ENCODE results near the gene ROS1.
"Not testable (repeated sequence)": the region's sequence is repeated elsewhere in the genome, so short reads cannot be mapped to it uniquely, and the experiment has no call there.

Gene ROS1

GRCh38 chr6:117375446-117375845, 50.3 kb downstream of the ROS1 start:
- no peak for DNase-seq

- DNase-seq: no peak
These were observed 52.4 kb downstream of the ROS1 start for GRCh38 chr6:117373211-117373813.

GRCh38 chr6:117372289-117372688, 53.5 kb downstream of the ROS1 start:
- DNase-seq: not testable (repeated sequence)

DNA sequence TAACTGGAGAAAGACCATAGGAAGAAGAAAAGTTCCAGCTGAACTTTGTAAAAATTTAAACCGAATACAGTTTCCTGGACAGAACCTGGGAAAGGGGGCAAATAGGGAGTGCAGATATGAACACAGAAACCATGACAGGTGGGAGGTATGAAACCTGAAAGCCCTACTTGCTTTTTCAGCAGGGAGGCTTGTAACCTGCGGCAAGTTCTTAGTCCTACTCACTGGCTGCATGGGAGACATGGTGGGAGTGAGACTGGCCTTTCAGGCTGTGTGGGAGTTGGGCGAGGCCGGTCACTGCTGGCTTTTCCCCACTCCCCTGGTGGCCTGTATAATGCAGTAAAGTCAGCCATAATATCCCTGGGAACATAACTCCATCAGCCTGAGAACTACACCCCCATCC, 54.2 kb downstream of the ROS1 start:
- DNase-seq: no peak

DNA sequence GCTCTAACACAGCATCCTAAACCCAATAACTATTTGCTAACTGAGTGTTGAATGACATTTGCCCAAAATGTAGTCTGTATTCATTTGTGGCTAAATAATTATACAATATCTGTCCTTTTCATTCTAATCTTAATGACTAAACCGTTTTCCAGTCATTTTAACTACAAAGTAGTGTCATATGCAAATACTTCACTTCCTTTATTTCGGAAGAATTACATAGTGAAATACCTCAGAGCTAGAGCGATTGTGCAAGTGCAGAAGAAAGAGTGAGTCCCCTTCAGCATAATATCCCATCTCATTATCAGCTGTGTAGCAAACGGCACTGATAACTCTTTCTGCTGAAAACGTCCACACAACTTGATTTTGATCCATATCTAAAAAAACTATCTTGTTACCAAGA, 66.2 kb downstream of the ROS1 start:
- DNase-seq: no peak

DNA sequence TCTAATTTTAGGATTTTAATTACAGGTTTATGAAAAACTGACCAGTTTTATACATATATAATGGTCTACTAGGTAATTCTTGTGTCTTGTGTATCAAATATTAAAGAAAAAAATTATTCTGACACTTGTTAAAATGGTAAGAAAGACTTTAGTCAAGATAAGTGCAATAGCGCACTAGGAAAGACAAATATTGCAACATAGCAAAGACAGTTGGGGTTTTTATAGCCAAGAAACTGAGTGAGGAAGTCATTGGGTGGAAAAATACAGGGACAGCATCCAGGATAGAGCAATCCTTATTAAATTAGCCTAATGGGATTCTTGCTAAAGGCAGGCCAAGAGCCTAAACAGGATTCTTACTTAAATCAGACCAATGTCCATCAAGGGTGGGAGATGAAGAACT, 71.1 kb downstream of the ROS1 start:
- DNase-seq: no peak

GRCh38 chr6:117352466-117353081, 73.2 kb downstream of the ROS1 start:
- DNase-seq: no peak

DNA sequence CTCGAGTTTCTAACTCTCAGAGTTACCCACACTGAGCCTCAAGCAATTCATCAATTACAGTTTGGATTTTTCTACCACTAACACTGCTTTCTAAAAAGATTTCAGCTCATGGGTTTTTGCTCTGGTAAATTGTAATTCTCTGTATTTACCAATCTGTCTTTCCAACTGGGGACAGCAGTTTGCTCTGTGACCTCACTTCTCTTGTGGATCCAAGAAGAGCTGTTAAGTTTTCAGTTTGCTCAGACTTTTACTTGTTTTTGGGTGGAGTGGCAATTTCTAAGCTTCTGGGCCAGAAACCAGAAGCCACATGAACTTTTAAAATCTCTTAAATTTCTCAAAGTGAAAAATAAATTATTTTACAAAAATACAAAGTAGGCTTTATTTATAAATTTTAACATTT, 74.2 kb downstream of the ROS1 start:
- no peak for DNase-seq

GRCh38 chr6:117346142-117346930, 79.4 kb downstream of the ROS1 start:
- no peak for DNase-seq

DNA sequence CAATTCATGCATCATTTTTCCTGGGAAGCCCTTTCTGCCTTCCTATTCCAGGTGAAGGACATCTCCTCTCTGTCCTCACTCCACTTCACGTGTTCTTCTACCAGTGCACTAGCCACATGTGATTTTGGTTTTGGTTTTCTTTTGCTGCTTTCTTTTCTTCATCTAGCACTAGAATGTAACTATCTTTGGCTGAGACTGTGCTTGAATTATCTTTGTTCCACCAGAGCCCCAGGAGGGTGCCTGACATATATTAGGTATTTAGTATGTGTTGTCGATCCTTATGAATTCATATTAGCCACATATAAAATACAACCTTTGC, 80.5 kb downstream of the ROS1 start:
- no peak for DNase-seq

DNA sequence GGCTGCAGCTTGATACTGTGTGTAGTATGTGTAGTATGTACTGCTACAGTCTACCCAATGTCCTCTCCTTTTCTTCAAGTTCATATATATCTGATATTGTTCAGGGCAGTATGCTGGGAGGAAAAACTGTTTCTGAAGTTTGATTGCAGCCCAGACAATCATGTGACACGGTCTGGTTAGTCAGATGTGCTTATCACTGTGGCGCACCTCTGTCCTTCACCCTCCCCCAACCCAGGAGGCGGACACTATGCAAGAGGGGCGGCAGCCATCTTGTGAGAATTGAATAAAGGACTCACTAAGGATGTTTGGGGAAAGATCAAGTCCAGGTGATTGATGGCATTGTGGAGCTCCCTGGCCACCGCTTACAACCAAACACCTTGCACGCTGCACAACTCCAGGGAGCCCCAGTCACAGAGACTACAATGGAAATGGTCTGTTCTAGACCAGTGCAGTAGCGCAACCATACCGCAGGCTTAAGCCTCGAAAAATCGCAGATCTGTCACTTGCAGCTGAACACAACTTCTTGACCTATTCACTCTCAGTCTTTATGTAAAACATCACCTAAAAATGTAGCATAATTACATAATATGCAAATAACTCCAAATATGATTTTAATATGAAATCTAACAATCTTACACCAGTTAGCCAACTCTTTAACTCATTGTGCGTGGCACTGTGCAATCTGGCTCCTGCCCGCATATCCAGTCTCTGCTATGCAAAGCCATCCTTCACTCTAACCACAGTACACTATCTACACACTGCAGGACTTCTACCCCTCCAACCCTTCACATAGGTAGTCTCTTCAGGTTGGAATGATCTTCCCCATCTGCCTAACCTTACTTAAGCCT, 81.1 kb downstream of the ROS1 start:
- no peak for DNase-seq

DNA sequence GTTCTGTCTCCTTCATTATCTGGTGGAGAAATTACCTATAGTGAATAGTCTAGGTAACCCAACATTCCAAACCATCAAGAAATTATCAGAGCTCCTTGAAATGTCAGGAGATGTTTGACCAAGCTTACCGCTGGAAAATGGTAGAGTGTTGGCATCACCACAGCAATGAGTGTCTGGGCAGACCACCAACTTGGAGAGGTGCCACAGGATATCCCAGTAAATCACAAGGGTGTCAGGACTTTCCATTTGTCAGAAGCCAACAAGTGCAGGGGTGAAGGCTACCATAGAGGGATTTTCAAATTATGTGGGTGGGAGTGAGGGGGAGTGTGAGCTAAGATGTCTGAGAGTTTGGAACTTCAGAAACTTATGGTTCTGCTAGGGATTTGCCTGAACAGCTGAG, 87.2 kb downstream of the ROS1 start:
- DNase-seq: no peak

GRCh38 chr6:117329926-117330325, 95.8 kb downstream of the ROS1 start:
- no peak for DNase-seq

- no peak for DNase-seq
These were observed 97.2 kb downstream of the ROS1 start for GRCh38 chr6:117328500-117328899.

DNA sequence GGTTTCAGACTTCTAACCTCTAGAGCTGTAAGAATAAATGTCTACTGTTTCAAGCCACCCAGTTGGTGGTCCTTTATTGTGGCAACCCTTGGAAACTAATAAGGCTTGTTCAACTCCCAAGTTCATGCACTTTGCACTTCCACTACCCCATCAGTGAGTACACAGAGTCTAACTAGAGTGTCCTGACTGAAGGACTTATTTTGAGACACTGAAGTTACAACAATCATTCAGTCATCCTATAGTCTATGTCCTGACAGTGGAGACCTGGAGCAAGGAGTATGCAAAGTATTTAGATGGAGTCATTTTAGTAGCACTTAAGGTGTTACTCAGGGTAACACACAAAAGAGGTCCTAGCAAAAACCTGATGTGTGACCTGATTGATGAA, 97.7 kb downstream of the ROS1 start:
- DNase-seq: no peak

DNA sequence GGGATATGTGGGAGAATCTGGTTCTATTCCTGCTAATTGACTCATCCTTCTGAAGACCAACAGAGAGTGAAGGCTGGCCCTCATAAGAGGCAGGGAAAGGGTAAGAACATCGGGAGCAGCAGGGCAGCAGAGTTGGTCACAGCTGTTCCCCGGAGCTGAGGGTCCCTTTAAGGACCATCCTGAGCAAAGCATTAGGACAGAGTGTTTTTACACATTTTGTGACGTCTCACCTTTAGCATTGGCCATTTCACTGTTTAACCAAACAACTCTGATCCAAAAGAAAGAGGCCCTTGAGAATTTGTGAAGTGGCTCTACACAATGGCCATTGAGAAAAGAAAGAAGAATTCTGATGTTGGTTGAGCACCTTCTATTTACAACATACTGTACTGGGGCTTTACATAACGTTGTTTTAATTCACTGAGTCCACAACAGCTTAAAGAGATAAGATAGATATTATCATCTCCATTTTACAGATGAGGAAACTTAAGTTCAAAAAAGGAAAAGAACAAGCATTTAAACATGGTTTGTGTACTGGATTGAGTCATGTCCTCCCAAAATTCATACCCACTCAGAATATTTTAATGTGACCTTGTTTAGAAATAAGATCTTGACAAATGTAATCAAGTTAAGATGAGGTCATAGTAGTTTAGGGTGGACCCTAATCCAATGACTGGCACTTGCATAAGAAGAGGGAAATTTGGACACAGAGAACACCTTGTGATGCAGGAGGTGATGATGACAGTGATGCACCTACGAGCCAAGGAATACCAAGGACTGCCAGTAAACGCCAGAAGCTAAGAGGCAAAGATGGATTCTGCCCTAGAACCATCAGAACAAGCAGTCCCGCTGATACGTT, 98.4 kb downstream of the ROS1 start:
- DNase-seq: no peak

- no peak for DNase-seq
These were observed 99.3 kb downstream of the ROS1 start for GRCh38 chr6:117326396-117326795.

DNA sequence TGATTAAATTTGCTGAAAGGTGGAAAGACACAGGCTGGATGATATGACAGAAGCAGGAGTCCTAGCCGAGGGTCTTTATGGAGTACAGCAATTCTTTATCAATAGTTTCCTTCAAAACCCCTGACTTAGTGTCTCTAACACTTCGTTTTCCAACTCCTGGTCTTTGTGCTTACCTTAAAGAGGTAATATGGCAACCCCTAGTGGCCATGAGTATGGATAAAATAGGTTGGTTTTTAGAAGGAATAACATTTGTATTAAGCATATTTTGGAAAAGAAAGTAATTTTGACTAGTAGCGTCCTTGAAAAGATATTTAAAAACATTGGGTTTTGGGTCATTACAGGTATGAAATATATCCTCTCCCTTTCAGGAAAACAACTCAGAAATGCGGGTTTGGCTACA, 108.5 kb downstream of the ROS1 start:
- no peak for DNase-seq

- no peak for DNase-seq
These were observed 114.0 kb downstream of the ROS1 start for GRCh38 chr6:117311726-117312125.

- DNase-seq: no peak
These were observed 114.4 kb downstream of the ROS1 start for GRCh38 chr6:117311310-117311709.

GRCh38 chr6:117309611-117310010, 116.1 kb downstream of the ROS1 start:
- DNase-seq: no peak

- DNase-seq: no peak
These were observed 116.7 kb downstream of the ROS1 start for GRCh38 chr6:117309069-117309468.

GRCh38 chr6:117307655-117308054, 118.1 kb downstream of the ROS1 start:
- DNase-seq: no peak

All from stimulated activated CD4-positive, alpha-beta T cell treated with anti-CD3 and anti-CD28 coated beads, Interleukin-4, amount 100 ng/mL, for 4 hours (primary cell).